Gastroesophageal sphincter (tissue), 4 donors: Measurements from ENCODE around the gene DBT. TPM values are rescaled to one million over a fixed set of nuclear protein-coding genes. Genes with fewer than 3 reads are reported as not detected.
"Not testable (repeated sequence)": the region's sequence is repeated elsewhere in the genome, so short reads cannot be mapped to it uniquely, and the experiment has no call there.

Experiments
- ATAC-seq: fragments of 150-250 bp; one replicate; pipeline ENCODE4 v1.9.1; 2016; ENCODE audit warnings: mild to moderate bottlenecking, moderate library complexity
- H3K27ac ChIP-seq, 4 donors: fragments of 200-600 bp; sonication (generic) in 3 of 4; 1 replicate in 3 of 4; 2 replicates in 1 of 4; pipeline ENCODE4 v1.5.1; 2016 to 2019
- H3K27me3 ChIP-seq: fragments of 200-600 bp; sonication (generic); one replicate; pipeline ENCODE4 v1.5.1; 2019
- H3K36me3 ChIP-seq, 2 donors: fragments of 200-600 bp; sonication (generic); one replicate each; pipeline ENCODE4 v1.5.1; 2019; ENCODE audit warnings: control low read depth in 1 of 2
- H3K4me1 ChIP-seq, 3 donors: fragments of 200-600 bp; sonication (generic); 1 replicate in 2 of 3; 2 replicates in 1 of 3; pipeline ENCODE4 v1.5.1; 2016 to 2019; ENCODE audit warnings: control low read depth in 2 of 3
- H3K4me3 ChIP-seq, 2 donors: fragments of 200-600 bp; sonication (generic); one replicate each; pipeline ENCODE4 v1.5.1; 2019; ENCODE audit warnings: mild to moderate bottlenecking in 1 of 2, moderate library complexity in 1 of 2
- H3K9me3 ChIP-seq, 3 donors: fragments of 200-600 bp; sonication (generic); one replicate each; pipeline ENCODE4 v1.5.1; 2017 to 2019; ENCODE audit warnings: control low read depth in 2 of 3
- EP300 ChIP-seq: sonication (generic); formaldehyde crosslinking; IDR thresholded peaks from one replicate; pipeline ENCODE4 v1.6.1; 2017; ENCODE audit warnings: antibody characterized with exemption, mild to moderate bottlenecking
- POLR2A ChIP-seq, 2 donors: fragments of 450-650 bp; IDR thresholded peaks; one replicate each; pipeline ENCODE4 v1.6.1; 2017; ENCODE audit warnings: antibody characterized with exemption in 2 of 2, mild to moderate bottlenecking in 2 of 2, moderate library complexity in 1 of 2
- POLR2AphosphoS5 ChIP-seq: sonication (generic); formaldehyde crosslinking; IDR thresholded peaks from one replicate; pipeline ENCODE4 v1.6.1; 2017; ENCODE audit warnings: antibody characterized with exemption
- WGBS, 2 donors: methylation state at CpG; one replicate each; pipeline ENCODE4 v1.1.5; 2018; ENCODE audit warnings: low coverage in 1 of 2; 5-methylcytosine and 5-hydroxymethylcytosine counted together
- total RNA-seq, 4 donors: library from RNA; depleted of rRNA; stranded (reverse); fragments of >200 nt; gene quantifications; one replicate each; pipeline ENCODE4 v1.1.0, GENCODE V29; 2016
- TF ChIP-seq, protein P1 (sequence below), 4 experiments: fragments of 200-600 bp in 2 of 4; fragments of 450-650 bp in 2 of 4; sonication (generic) in 1 of 4; IDR thresholded peaks; one replicate each; pipeline ENCODE4 v1.5.1; 2017 to 2019; ENCODE audit warnings: antibody characterized with exemption in 4 of 4, mild to moderate bottlenecking in 2 of 4, moderate library complexity in 2 of 4

DBT gene
- 10 to 100 TPM in 3 of 4 donors, 1 to 10 TPM in 1; 8.9 to 19.0 (median 13.5) TPM for total RNA-seq

DNA sequence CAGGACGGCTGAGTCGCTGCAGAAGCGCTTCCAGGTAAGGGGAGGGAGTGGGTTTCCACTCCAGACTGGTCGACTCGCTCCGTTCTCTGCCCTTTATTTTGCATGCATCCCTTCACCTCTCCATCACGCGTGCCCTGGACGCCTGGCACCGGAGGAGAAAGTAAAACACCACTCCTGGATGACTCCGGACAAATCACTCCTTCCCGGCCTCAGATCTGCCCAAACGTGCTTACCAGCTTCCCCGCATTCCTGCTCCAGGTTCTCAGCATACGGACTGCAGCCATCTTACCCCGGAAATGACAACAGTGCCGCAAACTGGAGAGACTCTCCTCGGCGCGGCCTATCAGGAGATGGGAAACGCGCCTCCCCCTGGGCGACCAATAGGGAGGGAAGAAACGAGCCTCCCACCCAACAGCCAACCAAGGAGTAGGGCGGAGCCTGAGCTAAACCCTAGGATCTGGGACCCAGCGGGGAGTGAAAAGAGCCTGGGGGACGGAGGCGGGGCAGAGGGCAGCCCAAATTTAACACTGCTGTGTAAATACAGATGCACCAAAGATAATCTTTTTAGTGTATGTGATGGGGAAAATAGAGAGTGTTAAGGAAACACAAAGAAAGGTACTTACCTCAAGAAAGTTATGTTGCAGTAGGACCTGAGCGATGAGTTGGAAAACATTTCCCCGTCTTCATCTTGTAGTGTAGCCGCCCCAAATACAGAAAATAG, at the start of gene DBT:
Gene DBT, minus strand, starts transcription at position 298 of the 721 bp plus-strand sequence. Its CDS starts 14 bp downstream, at position 284.
- H3K27ac ChIP-seq, result peak within 1 kb of the TSS; percentile 86 to 96 (median 94)
- H3K4me1 ChIP-seq, result peaks cover 3 to 47% (median 8%) of the 10 kb centered on the region in 3 donors
- H3K9me3 ChIP-seq, result no peaks in the 10 kb centered on the region
- peak within 1 kb of the TSS; percentile 75 to 98 for H3K4me3 ChIP-seq
- no peaks in the 10 kb centered on the region for H3K36me3 ChIP-seq
- 0 to 1% methylated on average over 8 to 14 of the region's 31 CpGs for WGBS, 2 donors
- ATAC-seq, result peak; percentile 100
- TF ChIP-seq POLR2AphosphoS5, result peak; percentile 98
- no peak for TF ChIP-seq EP300
- TF ChIP-seq POLR2A (IDR thresholded peaks at IDR 0.05), result peak; percentile 83 to 89
- TF ChIP-seq, protein P1, sequence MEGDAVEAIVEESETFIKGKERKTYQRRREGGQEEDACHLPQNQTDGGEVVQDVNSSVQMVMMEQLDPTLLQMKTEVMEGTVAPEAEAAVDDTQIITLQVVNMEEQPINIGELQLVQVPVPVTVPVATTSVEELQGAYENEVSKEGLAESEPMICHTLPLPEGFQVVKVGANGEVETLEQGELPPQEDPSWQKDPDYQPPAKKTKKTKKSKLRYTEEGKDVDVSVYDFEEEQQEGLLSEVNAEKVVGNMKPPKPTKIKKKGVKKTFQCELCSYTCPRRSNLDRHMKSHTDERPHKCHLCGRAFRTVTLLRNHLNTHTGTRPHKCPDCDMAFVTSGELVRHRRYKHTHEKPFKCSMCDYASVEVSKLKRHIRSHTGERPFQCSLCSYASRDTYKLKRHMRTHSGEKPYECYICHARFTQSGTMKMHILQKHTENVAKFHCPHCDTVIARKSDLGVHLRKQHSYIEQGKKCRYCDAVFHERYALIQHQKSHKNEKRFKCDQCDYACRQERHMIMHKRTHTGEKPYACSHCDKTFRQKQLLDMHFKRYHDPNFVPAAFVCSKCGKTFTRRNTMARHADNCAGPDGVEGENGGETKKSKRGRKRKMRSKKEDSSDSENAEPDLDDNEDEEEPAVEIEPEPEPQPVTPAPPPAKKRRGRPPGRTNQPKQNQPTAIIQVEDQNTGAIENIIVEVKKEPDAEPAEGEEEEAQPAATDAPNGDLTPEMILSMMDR (IDR thresholded peaks at IDR 0.05), result no peak
- H3K27me3 ChIP-seq, result no peaks in the 10 kb centered on the region

DNA sequence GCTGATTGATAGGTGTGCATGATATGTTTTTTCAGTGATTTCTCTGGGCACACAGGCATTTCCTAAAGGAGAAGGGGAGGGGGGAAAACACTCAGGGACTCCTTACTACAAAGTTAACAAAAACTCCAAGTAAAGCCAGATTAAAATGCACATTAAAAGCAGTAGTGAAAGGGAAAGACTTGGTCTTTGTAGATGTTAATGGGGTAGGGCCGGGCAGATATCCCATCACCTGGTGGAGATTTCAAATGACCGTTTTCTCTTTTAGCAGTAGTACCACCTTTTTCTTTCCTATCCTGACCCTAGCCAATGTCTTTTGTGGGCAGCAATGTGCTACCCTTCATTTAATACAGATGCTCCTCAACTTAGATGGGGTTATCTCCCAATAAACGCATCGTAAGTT, 48.9 kb upstream of the DBT start:
- H3K9me3 ChIP-seq, result no peaks in the 10 kb centered on the region
- no peak for ATAC-seq
- WGBS, 2 donors, result 87 to 98% methylated on average over 4 of the region's 4 CpGs

DNA sequence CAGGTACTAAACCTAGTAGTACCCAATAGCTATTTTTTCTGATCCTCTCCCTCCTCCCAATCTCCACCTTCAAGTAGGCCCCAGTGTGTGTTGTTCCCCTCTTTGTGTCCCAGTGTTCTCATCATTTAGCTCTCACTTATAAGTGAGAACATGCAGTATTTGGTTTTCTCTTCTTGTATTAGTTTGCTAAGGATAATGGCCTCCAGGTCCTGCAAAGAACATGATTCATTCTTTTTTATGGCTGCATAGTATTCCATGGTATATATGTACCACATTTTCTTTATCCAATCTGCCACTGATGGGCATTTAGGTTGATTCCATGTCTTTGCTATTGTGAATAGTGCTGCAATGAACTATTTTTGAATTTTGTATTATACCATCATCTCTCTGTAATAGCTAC, 47.4 kb upstream of the DBT start:
- not testable (repeated sequence) for ATAC-seq, H3K4me1 ChIP-seq

More for the DNA sequence above, 48.9 kb upstream of the DBT start:
- H3K4me1 ChIP-seq, result no peaks in the 10 kb centered on the region
- no peaks in the 10 kb centered on the region for H3K27me3 ChIP-seq
- H3K36me3 ChIP-seq, result peaks cover 0 to 16% of the 10 kb centered on the region in 2 donors
- TF ChIP-seq EP300 (no peak), POLR2A (IDR thresholded peaks at IDR 0.05) (no peak), POLR2AphosphoS5 (no peak)
- TF ChIP-seq, protein P1 (IDR thresholded peaks at IDR 0.05), result no peak
- H3K27ac ChIP-seq, result no peak overlapping the region
- no peak overlapping the region for H3K4me3 ChIP-seq

DNA sequence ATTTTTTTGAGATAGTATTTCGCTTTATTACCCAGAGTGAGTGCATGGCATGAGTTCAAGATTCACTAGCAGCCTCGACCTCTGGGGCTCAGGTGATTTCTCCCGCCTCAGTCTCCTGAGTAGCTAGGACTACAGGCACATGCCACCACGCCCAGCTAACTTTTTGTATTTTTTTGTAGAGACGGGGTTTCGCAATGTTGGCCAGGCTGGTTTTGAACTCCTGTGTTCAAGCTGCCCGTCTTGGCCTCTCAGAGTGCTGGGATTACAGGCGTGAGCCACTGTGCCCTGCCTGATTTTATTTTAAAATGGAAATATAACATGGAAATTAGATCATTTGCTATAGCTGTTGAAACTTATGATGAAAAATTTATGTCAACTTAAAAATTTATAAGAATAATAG, 46.5 kb upstream of the DBT start:
- H3K36me3 ChIP-seq, result peaks cover 0 to 39% of the 10 kb centered on the region in 2 donors
- no peaks in the 10 kb centered on the region for H3K27me3 ChIP-seq
- H3K4me1 ChIP-seq, result no peaks in the 10 kb centered on the region
- no peaks in the 10 kb centered on the region for H3K9me3 ChIP-seq
- no peak overlapping the region for H3K4me3 ChIP-seq
- no peak for ATAC-seq
- TF ChIP-seq POLR2A (IDR thresholded peaks at IDR 0.05) (no peak), EP300 (no peak), POLR2AphosphoS5 (no peak)
- TF ChIP-seq, protein P1 (IDR thresholded peaks at IDR 0.05), result no peak
- 92 to 96% methylated on average over 7 to 8 of the region's 8 CpGs for WGBS, 2 donors
- no peak overlapping the region for H3K27ac ChIP-seq

More for the DNA sequence above, 47.4 kb upstream of the DBT start:
- H3K27me3 ChIP-seq, H3K27ac ChIP-seq, H3K4me3 ChIP-seq, H3K9me3 ChIP-seq: not testable (repeated sequence)
- peaks cover 0 to 30% of the 10 kb centered on the region in 2 donors for H3K36me3 ChIP-seq

DNA sequence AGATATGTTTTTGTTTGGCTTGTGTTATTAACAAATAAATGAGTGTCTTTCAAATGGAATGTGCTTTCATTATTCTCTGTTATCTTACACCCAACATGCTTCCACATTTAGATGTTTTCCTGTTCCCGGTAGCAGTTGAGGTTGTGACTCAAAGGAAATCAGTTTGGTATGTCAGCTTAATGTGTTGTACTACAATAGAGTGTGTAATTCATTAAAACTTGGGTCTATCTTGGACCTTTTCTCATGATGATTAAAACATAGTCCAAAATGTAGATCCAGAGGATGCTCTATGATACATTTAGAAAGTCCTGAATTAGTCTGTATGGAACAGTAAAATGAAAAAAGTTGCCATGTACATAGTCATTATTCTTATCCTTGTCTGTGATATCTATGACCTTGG, 43.1 kb upstream of the DBT start:
- 46% methylated on average over 1 of the region's 1 CpG; no CpG with 5 or more reads in 1 of the 2 donors for WGBS, 2 donors
- TF ChIP-seq POLR2AphosphoS5 (no peak), EP300 (no peak), POLR2A (IDR thresholded peaks at IDR 0.05) (no peak)
- TF ChIP-seq, protein P1 (IDR thresholded peaks at IDR 0.05), result no peak
- H3K36me3 ChIP-seq, result peaks cover 3 to 73% of the 10 kb centered on the region in 2 donors
- H3K4me1 ChIP-seq, result no peaks in the 10 kb centered on the region
- peak overlapping the region in 1 of 4 donors; percentile 9 for H3K27ac ChIP-seq
- no peaks in the 10 kb centered on the region for H3K9me3 ChIP-seq
- no peak overlapping the region for H3K4me3 ChIP-seq
- H3K27me3 ChIP-seq, result no peaks in the 10 kb centered on the region
- ATAC-seq, result no peak
